Measurements from ENCODE around the gene SLC37A4.
A peak's percentile ranks its signal among the peaks of the same experiment; 100 is the strongest.
"Not testable (repeated sequence)": the region's sequence is repeated elsewhere in the genome, so short reads cannot be mapped to it uniquely, and the experiment has no call there.

The SLC37A4 gene

GRCh38 chr11:119038884-119039283 lies 8.2 kb upstream of the SLC37A4 start:
- Histone ChIP-seq H3K4me3 (ENCODE audit: low read depth in 1 of 2, low read length in 1 of 2) (no peak overlapping the region), H3K4me1 (ENCODE audit: control insufficient read depth in 1 of 2, insufficient read depth in 1 of 2, low read depth in 1 of 2, low read length in 1 of 2) (peaks cover 0 to 4% of the 10 kb centered on the region in 2 experiments), H3K27ac (no peak overlapping the region), H3K36me3 (no peaks in the 10 kb centered on the region), H3K9me3 (no peaks in the 10 kb centered on the region), H3K27me3 (no peaks in the 10 kb centered on the region)
- TF ChIP-seq CTCF (IDR thresholded peaks at IDR 0.05), result no peak

- TF ChIP-seq CTCF (IDR thresholded peaks at IDR 0.05), result no peak
- no peaks in the 10 kb centered on the region for H3K27me3 ChIP-seq
These were observed 4.1 kb upstream of the SLC37A4 start for GRCh38 chr11:119034813-119035212.

GRCh38 chr11:119033421-119033820 lies 2.7 kb upstream of the SLC37A4 start:
- not testable (repeated sequence) for H3K27ac ChIP-seq; H3K9me3 ChIP-seq; H3K4me3 ChIP-seq (ENCODE audit: low read depth in 1 of 2, low read length in 1 of 2); H3K27me3 ChIP-seq; H3K36me3 ChIP-seq
- peaks cover 18 to 20% of the 10 kb centered on the region in 2 experiments for H3K4me1 ChIP-seq (ENCODE audit: control insufficient read depth in 1 of 2, insufficient read depth in 1 of 2, low read depth in 1 of 2, low read length in 1 of 2)

More at GRCh38 chr11:119034813-119035212, 4.1 kb upstream of the SLC37A4 start:
- Histone ChIP-seq H3K4me1 (ENCODE audit: control insufficient read depth in 1 of 2, insufficient read depth in 1 of 2, low read depth in 1 of 2, low read length in 1 of 2) (peaks cover 10 to 15% of the 10 kb centered on the region in 2 experiments), H3K36me3 (no peaks in the 10 kb centered on the region), H3K27ac (no peak overlapping the region), H3K4me3 (ENCODE audit: low read depth in 1 of 2, low read length in 1 of 2) (no peak overlapping the region), H3K9me3 (no peaks in the 10 kb centered on the region)

GRCh38 chr11:119031912-119032280 lies 1.2 kb upstream of the SLC37A4 start:
- no peaks in the 10 kb centered on the region for H3K9me3 ChIP-seq
- H3K4me3 ChIP-seq (ENCODE audit: low read depth in 1 of 2, low read length in 1 of 2), result no peak overlapping the region
- peaks cover 18 to 20% of the 10 kb centered on the region in 2 experiments for H3K4me1 ChIP-seq (ENCODE audit: control insufficient read depth in 1 of 2, insufficient read depth in 1 of 2, low read depth in 1 of 2, low read length in 1 of 2)
- no peak for TF ChIP-seq CTCF (IDR thresholded peaks at IDR 0.05)
- H3K27me3 ChIP-seq, result no peaks in the 10 kb centered on the region
- no peak overlapping the region for H3K27ac ChIP-seq
- H3K36me3 ChIP-seq, result no peaks in the 10 kb centered on the region

GRCh38 chr11:119030029-119030328 lies 698 bp downstream of the SLC37A4 start:
- Histone ChIP-seq H3K9me3 (no peaks in the 10 kb centered on the region), H3K4me3 (ENCODE audit: low read depth in 1 of 2, low read length in 1 of 2) (peak overlapping the region; percentile 90 to 95), H3K27ac (peak overlapping the region; percentile 64), H3K36me3 (peaks cover 15% of the 10 kb centered on the region), H3K4me1 (ENCODE audit: control insufficient read depth in 1 of 2, insufficient read depth in 1 of 2, low read depth in 1 of 2, low read length in 1 of 2) (peaks cover 18 to 20% of the 10 kb centered on the region in 2 experiments), H3K27me3 (no peaks in the 10 kb centered on the region)
- no peak for TF ChIP-seq CTCF (IDR thresholded peaks at IDR 0.05)

GRCh38 chr11:119029340-119030028 lies 1.2 kb downstream of the SLC37A4 start:
- Histone ChIP-seq H3K27me3 (no peaks in the 10 kb centered on the region), H3K4me1 (ENCODE audit: control insufficient read depth in 1 of 2, insufficient read depth in 1 of 2, low read depth in 1 of 2, low read length in 1 of 2) (peaks cover 18 to 20% of the 10 kb centered on the region in 2 experiments), H3K9me3 (no peaks in the 10 kb centered on the region), H3K36me3 (peaks cover 20% of the 10 kb centered on the region), H3K4me3 (ENCODE audit: low read depth in 1 of 2, low read length in 1 of 2) (peak overlapping the region; percentile 90 to 95), H3K27ac (peak overlapping the region; percentile 13)
- TF ChIP-seq CTCF (IDR thresholded peaks at IDR 0.05), result no peak

Measured in neutrophil (primary cell).